Lower leg skin (tissue), 3 donors: ENCODE measurements around the gene SBNO1.

ENCODE experiments used
- POLR2A ChIP-seq, 2 donors: fragments of 450-650 bp; IDR thresholded peaks; one replicate each; pipeline ENCODE4 v1.6.1; 2016 to 2017; ENCODE audit warnings: antibody characterized with exemption in 2 of 2, mild to moderate bottlenecking in 1 of 2, moderate library complexity in 1 of 2
- TF ChIP-seq, protein P1 (sequence below), 3 donors: fragments of 450-650 bp; IDR thresholded peaks; one replicate each; pipeline ENCODE4 v1.5.1; 2016; ENCODE audit warnings: antibody characterized with exemption in 3 of 3, mild to moderate bottlenecking in 3 of 3, moderate library complexity in 2 of 3

DNA sequence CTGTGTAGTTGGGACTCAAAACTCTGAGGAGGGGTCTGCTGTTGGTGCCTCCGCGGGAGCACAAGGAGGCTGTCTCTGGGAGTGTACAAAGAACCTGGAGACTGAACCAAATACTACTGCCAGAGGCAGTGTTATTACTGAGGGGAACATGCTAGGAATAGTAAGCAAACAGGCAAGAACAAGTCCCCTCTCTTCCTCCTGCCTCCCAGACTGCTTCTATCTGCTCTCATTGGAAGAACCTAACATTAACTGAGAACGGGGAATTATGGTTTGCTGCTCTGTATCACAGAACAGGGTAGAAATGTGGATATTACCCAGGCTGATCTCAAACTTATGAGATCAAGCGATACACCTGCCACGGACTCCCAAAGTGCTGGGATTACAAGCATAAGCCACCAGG, 14.7 kb upstream of the SBNO1 start:
- TF ChIP-seq POLR2A (IDR thresholded peaks at IDR 0.05): no peak
- TF ChIP-seq, protein P1, sequence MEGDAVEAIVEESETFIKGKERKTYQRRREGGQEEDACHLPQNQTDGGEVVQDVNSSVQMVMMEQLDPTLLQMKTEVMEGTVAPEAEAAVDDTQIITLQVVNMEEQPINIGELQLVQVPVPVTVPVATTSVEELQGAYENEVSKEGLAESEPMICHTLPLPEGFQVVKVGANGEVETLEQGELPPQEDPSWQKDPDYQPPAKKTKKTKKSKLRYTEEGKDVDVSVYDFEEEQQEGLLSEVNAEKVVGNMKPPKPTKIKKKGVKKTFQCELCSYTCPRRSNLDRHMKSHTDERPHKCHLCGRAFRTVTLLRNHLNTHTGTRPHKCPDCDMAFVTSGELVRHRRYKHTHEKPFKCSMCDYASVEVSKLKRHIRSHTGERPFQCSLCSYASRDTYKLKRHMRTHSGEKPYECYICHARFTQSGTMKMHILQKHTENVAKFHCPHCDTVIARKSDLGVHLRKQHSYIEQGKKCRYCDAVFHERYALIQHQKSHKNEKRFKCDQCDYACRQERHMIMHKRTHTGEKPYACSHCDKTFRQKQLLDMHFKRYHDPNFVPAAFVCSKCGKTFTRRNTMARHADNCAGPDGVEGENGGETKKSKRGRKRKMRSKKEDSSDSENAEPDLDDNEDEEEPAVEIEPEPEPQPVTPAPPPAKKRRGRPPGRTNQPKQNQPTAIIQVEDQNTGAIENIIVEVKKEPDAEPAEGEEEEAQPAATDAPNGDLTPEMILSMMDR (IDR thresholded peaks at IDR 0.05): no peak
